HUES64 (cell line): Measurements from ENCODE around the gene FKBP8.
"Not testable (repeated sequence)": the region's sequence is repeated elsewhere in the genome, so short reads cannot be mapped to it uniquely, and the experiment has no call there.

Source experiments
- H3K27ac ChIP-seq: 2 replicates; pipeline ENCODE4 v1.7.0; 2013; ENCODE audit warnings: low read depth, low read length, inconsistent platforms
- H3K27me3 ChIP-seq: 2 replicates; pipeline ENCODE4 v1.6.1; 2013; ENCODE audit warnings: mild to moderate bottlenecking, low read length; ENCODE audit not compliant: insufficient read depth
- H3K36me3 ChIP-seq: 2 replicates; pipeline ENCODE4 v1.6.1; 2013; ENCODE audit warnings: mild to moderate bottlenecking, low read length; ENCODE audit not compliant: insufficient read depth
- H3K4me1 ChIP-seq: 2 replicates; pipeline ENCODE4 v1.6.1; 2013; ENCODE audit warnings: mild to moderate bottlenecking, low read length, moderate library complexity; ENCODE audit not compliant: insufficient read depth
- H3K4me3 ChIP-seq: 2 replicates; pipeline ENCODE4 v1.5.1; 2013; ENCODE audit warnings: mild to moderate bottlenecking, low read length, moderate library complexity
- H3K9ac ChIP-seq: 2 replicates; pipeline ENCODE4 v1.6.1; 2013; ENCODE audit warnings: mild to moderate bottlenecking, low read depth, low read length
- H3K9me3 ChIP-seq: 2 replicates; pipeline ENCODE4 v1.6.1; 2013; ENCODE audit warnings: low read depth, low read length; ENCODE audit not compliant: insufficient read depth
- WGBS: fragments of 150-250, 120-280 bp; methylation state at CpG from one replicate; pipeline ENCODE4 v1.1.7; 2013; ENCODE audit warnings: missing lambda C conversion rate; 5-methylcytosine and 5-hydroxymethylcytosine counted together

FKBP8 gene

GRCh38 chr19:18533058-18533457 lies 10.3 kb downstream of the FKBP8 start:
- no peak overlapping the region for H3K9ac ChIP-seq
- H3K9me3 ChIP-seq = no peaks in the 10 kb centered on the region
- H3K27me3 ChIP-seq = no peaks in the 10 kb centered on the region
- H3K4me3 ChIP-seq = no peak overlapping the region
- H3K27ac ChIP-seq = no peak overlapping the region
- H3K36me3 ChIP-seq = peaks cover 56% of the 10 kb centered on the region
- WGBS = 92% methylated on average over 4 of the region's 4 CpGs
- H3K4me1 ChIP-seq = no peaks in the 10 kb centered on the region

- no peak overlapping the region for H3K4me3 ChIP-seq
- no peak overlapping the region for H3K9ac ChIP-seq
- no peaks in the 10 kb centered on the region for H3K4me1 ChIP-seq
- H3K27me3 ChIP-seq = no peaks in the 10 kb centered on the region
- WGBS = 96% methylated on average over 22 of the region's 22 CpGs
- H3K27ac ChIP-seq = no peak overlapping the region
- H3K36me3 ChIP-seq = peaks cover 49% of the 10 kb centered on the region
- no peaks in the 10 kb centered on the region for H3K9me3 ChIP-seq
Measured at GRCh38 chr19:18532168-18532890, 11.0 kb downstream of the FKBP8 start.

GRCh38 chr19:18531485-18531884 lies 11.9 kb downstream of the FKBP8 start:
- peaks cover 40% of the 10 kb centered on the region for H3K36me3 ChIP-seq

GRCh38 chr19:18529782-18530181 lies 13.6 kb downstream of the FKBP8 start:
- peaks cover 24% of the 10 kb centered on the region for H3K36me3 ChIP-seq
- no peak overlapping the region for H3K4me3 ChIP-seq

More at GRCh38 chr19:18531485-18531884, 11.9 kb downstream of the FKBP8 start:
- no peaks in the 10 kb centered on the region for H3K9me3 ChIP-seq
- no peak overlapping the region for H3K4me3 ChIP-seq
- H3K27me3 ChIP-seq = no peaks in the 10 kb centered on the region
- no peak overlapping the region for H3K27ac ChIP-seq
- 95% methylated on average over 9 of the region's 9 CpGs for WGBS
- H3K9ac ChIP-seq = no peak overlapping the region
- no peaks in the 10 kb centered on the region for H3K4me1 ChIP-seq

GRCh38 chr19:18526316-18526715 lies 17.1 kb downstream of the FKBP8 start:
- Histone ChIP-seq H3K4me3 (no peak overlapping the region), H3K27me3 (no peaks in the 10 kb centered on the region), H3K27ac (no peak overlapping the region), H3K9me3 (no peaks in the 10 kb centered on the region), H3K36me3 (peaks cover 3% of the 10 kb centered on the region), H3K9ac (no peak overlapping the region), H3K4me1 (no peaks in the 10 kb centered on the region)
- WGBS = 91% methylated on average over 9 of the region's 9 CpGs

More at GRCh38 chr19:18529782-18530181, 13.6 kb downstream of the FKBP8 start:
- Histone ChIP-seq H3K4me1 (no peaks in the 10 kb centered on the region), H3K9ac (no peak overlapping the region), H3K27ac (no peak overlapping the region), H3K9me3 (no peaks in the 10 kb centered on the region), H3K27me3 (no peaks in the 10 kb centered on the region)
- 89% methylated on average over 7 of the region's 7 CpGs for WGBS

- H3K4me1 ChIP-seq = peaks cover 5% of the 10 kb centered on the region
- no peak overlapping the region for H3K4me3 ChIP-seq
- H3K9me3 ChIP-seq = no peaks in the 10 kb centered on the region
- H3K27ac ChIP-seq = no peak overlapping the region; the same call in 1 of the 2 replicates
- no peak overlapping the region for H3K9ac ChIP-seq
- no peaks in the 10 kb centered on the region for H3K27me3 ChIP-seq
- no peaks in the 10 kb centered on the region for H3K36me3 ChIP-seq
- WGBS = 80% methylated on average over 9 of the region's 9 CpGs
Measured at GRCh38 chr19:18523841-18524240, 19.5 kb downstream of the FKBP8 start.

- not testable (repeated sequence) for H3K36me3 ChIP-seq, H3K4me1 ChIP-seq, H3K27ac ChIP-seq, H3K9me3 ChIP-seq, H3K27me3 ChIP-seq
- Histone ChIP-seq H3K9ac (peak overlapping the region; percentile 54; the same call in 1 of the 2 replicates), H3K4me3 (peak overlapping the region; percentile 36)
- WGBS = 86% methylated on average over 19 of the region's 19 CpGs
Measured at GRCh38 chr19:18522862-18523440, 20.4 kb downstream of the FKBP8 start.

GRCh38 chr19:18522124-18522861 lies 21.1 kb downstream of the FKBP8 start:
- WGBS = under 1% methylated on average over 50 of the region's 51 CpGs
- Histone ChIP-seq H3K9ac (peak overlapping the region; percentile 54), H3K36me3 (no peaks in the 10 kb centered on the region), H3K9me3 (no peaks in the 10 kb centered on the region), H3K27me3 (no peaks in the 10 kb centered on the region), H3K4me3 (peak overlapping the region; percentile 100), H3K27ac (0 out of 2 replicates have a peak overlapping the region, but pooled peaks have one; percentile 52), H3K4me1 (peaks cover 5% of the 10 kb centered on the region)

GRCh38 chr19:18521692-18522123 lies 21.7 kb downstream of the FKBP8 start, which contains the start of gene ELL:
TSS of gene ELL (minus strand) at chr19:18522070. CDS start at chr19:18522055, 15 bp downstream.
- H3K36me3 ChIP-seq = no peaks in the 10 kb centered on the region
- peak within 1 kb of the TSS; percentile 94 for H3K9ac ChIP-seq
- peaks cover 5% of the 10 kb centered on the region for H3K4me1 ChIP-seq
- peak within 1 kb of the TSS; percentile 78; the same call in 1 of the 2 replicates for H3K27ac ChIP-seq
- H3K27me3 ChIP-seq = no peaks in the 10 kb centered on the region
- no peaks in the 10 kb centered on the region for H3K9me3 ChIP-seq
- peak within 1 kb of the TSS; percentile 100 for H3K4me3 ChIP-seq
- under 1% methylated on average over 52 of the region's 52 CpGs for WGBS

- Histone ChIP-seq H3K9ac (peak overlapping the region; percentile 94), H3K27ac (peak overlapping the region; percentile 78; the same call in 1 of the 2 replicates), H3K27me3 (no peaks in the 10 kb centered on the region), H3K4me1 (peaks cover 5% of the 10 kb centered on the region), H3K36me3 (no peaks in the 10 kb centered on the region), H3K9me3 (no peaks in the 10 kb centered on the region), H3K4me3 (peak overlapping the region; percentile 100)
- WGBS = under 1% methylated on average over 39 of the region's 41 CpGs
Measured at GRCh38 chr19:18520848-18521691, 22.3 kb downstream of the FKBP8 start.
